CD4-positive, alpha-beta T cell (primary cell): ENCODE data around the gene OR2G2. TPM values are rescaled to one million over a fixed set of nuclear protein-coding genes. Genes with fewer than 3 reads are reported as not detected.

Experiments used
- ATAC-seq: fragments of 200-7000 bp; cut with Tn5 transposase; one replicate; pipeline ENCODE4 v1.10.0; 2022; ENCODE audit warnings: mild to moderate bottlenecking; ENCODE audit not compliant: poor library complexity
- CTCF ChIA-PET: fragments of 350-600 bp; sonication (Branson Sonifier 250); formaldehyde crosslinking; loops from one replicate; lab custom pipeline; 2021; ENCODE audit warnings: antibody characterized with exemption, inconsistent platforms; lab: Charles Lee
- POLR2A ChIA-PET: fragments of 350-600 bp; sonication (Branson Sonifier 250); formaldehyde crosslinking; loops from one replicate; lab custom pipeline; 2021; ENCODE audit warnings: antibody characterized with exemption, inconsistent platforms; lab: Charles Lee
- DNase-seq, 14 experiments: peaks; one replicate each; pipeline ENCODE4 v3.0.0-alpha.2; 2013 to 2020; ENCODE audit warnings: mixed read lengths in 2 of 14
- H3K27ac ChIP-seq, 2 donors: one replicate each; pipeline versions ENCODE4 v1.5.1 to v1.7.0; 2013; ENCODE audit warnings: low read length in 2 of 2, low read depth in 1 of 2, mild to moderate bottlenecking in 1 of 2
- H3K27me3 ChIP-seq, 2 experiments: 1 replicate in 1 of 2; 2 replicates in 1 of 2; pipeline versions ENCODE4 v1.6.1 to v1.7.0; 2013; ENCODE audit warnings: low read length in 2 of 2, control low read depth in 1 of 2, mild to moderate bottlenecking in 1 of 2, moderate library complexity in 1 of 2; ENCODE audit not compliant: insufficient read depth in 2 of 2, control insufficient read depth in 1 of 2
- H3K36me3 ChIP-seq: one replicate; pipeline ENCODE4 v1.6.1; 2013; ENCODE audit warnings: low read length, control low read depth; ENCODE audit not compliant: insufficient read depth
- H3K4me1 ChIP-seq: one replicate; pipeline ENCODE4 v1.6.1; 2013; ENCODE audit warnings: low read length, control low read depth; ENCODE audit not compliant: insufficient read depth
- H3K4me3 ChIP-seq: one replicate; pipeline ENCODE4 v1.5.1; 2013; ENCODE audit warnings: mild to moderate bottlenecking, low read length, moderate library complexity
- H3K9me3 ChIP-seq, 2 experiments: 1 replicate in 1 of 2; 2 replicates in 1 of 2; pipeline versions ENCODE4 v1.6.1 to v1.7.0; 2013; ENCODE audit warnings: low read length in 2 of 2, mild to moderate bottlenecking in 2 of 2, control low read depth in 1 of 2, moderate library complexity in 1 of 2; ENCODE audit not compliant: control insufficient read depth in 1 of 2, insufficient read depth in 1 of 2
- H3K27ac Mint-ChIP-seq: one replicate; pipeline ENCODE4 v1.8.0; 2020; ENCODE audit warnings: mixed read lengths
- H3K27me3 Mint-ChIP-seq: one replicate; pipeline ENCODE4 v1.8.0; 2021; ENCODE audit warnings: mixed read lengths
- H3K36me3 Mint-ChIP-seq: one replicate; pipeline ENCODE4 v1.8.0; 2021; ENCODE audit warnings: low read depth, mixed read lengths
- H3K4me1 Mint-ChIP-seq: one replicate; pipeline ENCODE4 v1.8.0; 2021; ENCODE audit warnings: low read depth, mixed read lengths
- H3K4me3 Mint-ChIP-seq: one replicate; pipeline ENCODE4 v1.8.0; 2020; ENCODE audit warnings: mild to moderate bottlenecking, mixed read lengths
- H3K9me3 Mint-ChIP-seq: one replicate; pipeline ENCODE4 v1.8.0; 2020; ENCODE audit warnings: mixed read lengths
- CTCF ChIP-seq: fragments of 200-600 bp; IDR thresholded peaks from one replicate; pipeline ENCODE4 v1.8.0; 2022; ENCODE audit warnings: antibody characterized with exemption, mild to moderate bottlenecking
- intact Hi-C, 2 experiments: fragments of 100-400 bp; cut with DNase I in 1 of 2; cut with micrococcal nuclease in 1 of 2; formaldehyde crosslinking; loops; one replicate each; pipeline versions ENCODE4 v1.15.1 to v1.9.0; 2023 to 2025; cut with DNase I, micrococcal nuclease
- total RNA-seq, 174 experiments: library from RNA in 2 of 174; stranded (reverse) in 2 of 174; gene quantifications; one replicate each; pipeline ENCODE4 v1.2.3 and lab custom pipeline; 2021 to 2026

OR2G2 gene
- total RNA-seq, 2 experiments from 2014 or later: not detected

GRCh38 chr1:247548769-247549182, 39.4 kb upstream of the OR2G2 start, which contains the start of gene GCSAML:
TSS of gene GCSAML (plus strand) at chr1:247549134. CDS start at chr1:247549192, 58 bp downstream.
- no peaks in the 10 kb centered on the region for H3K36me3 Mint-ChIP-seq
- Histone ChIP-seq H3K4me3 (no peak within 1 kb of the TSS), H3K27ac (no peak within 1 kb of the TSS), H3K36me3 (no peaks in the 10 kb centered on the region), H3K4me1 (no peaks in the 10 kb centered on the region), H3K27me3 (peaks cover 0 to 4% of the 10 kb centered on the region in 2 experiments), H3K9me3 (no peaks in the 10 kb centered on the region)
- POLR2A ChIA-PET: no interaction called here
- intact Hi-C loops: no loop called here
- H3K4me1 Mint-ChIP-seq: peaks cover 11% of the 10 kb centered on the region
- H3K9me3 Mint-ChIP-seq: no peaks in the 10 kb centered on the region
- no peak within 1 kb of the TSS for H3K27ac Mint-ChIP-seq
- H3K27me3 Mint-ChIP-seq: peaks cover 22% of the 10 kb centered on the region
- DNase-seq (peak in 2 of 14 experiments; percentile 24 to 30), ATAC-seq (no peak)
- no peak within 1 kb of the TSS for H3K4me3 Mint-ChIP-seq
- TF ChIP-seq CTCF: no peak
- CTCF ChIA-PET: no interaction called here

- no peak overlapping the region for H3K4me3 ChIP-seq
- TF ChIP-seq CTCF: no peak
- Mint-ChIP-seq H3K9me3 (no peaks in the 10 kb centered on the region), H3K4me3 (no peak overlapping the region), H3K27ac (no peak overlapping the region), H3K27me3 (peaks cover 16% of the 10 kb centered on the region), H3K36me3 (no peaks in the 10 kb centered on the region), H3K4me1 (peaks cover 11% of the 10 kb centered on the region)
- H3K9me3 ChIP-seq: no peaks in the 10 kb centered on the region
- intact Hi-C loops: no loop called here
- DNase-seq (no peak), ATAC-seq (no peak)
- no peaks in the 10 kb centered on the region for H3K4me1 ChIP-seq
- CTCF ChIA-PET: no interaction called here
- H3K36me3 ChIP-seq: no peaks in the 10 kb centered on the region
- POLR2A ChIA-PET: no interaction called here
- H3K27me3 ChIP-seq: peaks cover 0 to 4% of the 10 kb centered on the region in 2 experiments
- H3K27ac ChIP-seq: no peak overlapping the region
Observed at GRCh38 chr1:247551721-247552120, 36.4 kb upstream of the OR2G2 start.

- Histone ChIP-seq H3K27me3 (peaks cover 0 to under 1% of the 10 kb centered on the region in 2 experiments), H3K9me3 (no peaks in the 10 kb centered on the region), H3K4me3 (no peak overlapping the region), H3K4me1 (no peaks in the 10 kb centered on the region), H3K27ac (no peak overlapping the region), H3K36me3 (no peaks in the 10 kb centered on the region)
- CTCF ChIA-PET: no interaction called here
- Mint-ChIP-seq H3K9me3 (no peaks in the 10 kb centered on the region), H3K4me1 (peaks cover 11% of the 10 kb centered on the region), H3K4me3 (no peak overlapping the region), H3K27ac (no peak overlapping the region), H3K36me3 (no peaks in the 10 kb centered on the region), H3K27me3 (peaks cover 16% of the 10 kb centered on the region)
- intact Hi-C loops: no loop called here
- ATAC-seq: no peak
- no peak for DNase-seq
- POLR2A ChIA-PET: no interaction called here
- TF ChIP-seq CTCF: no peak
Observed at GRCh38 chr1:247552231-247552630, 35.9 kb upstream of the OR2G2 start.
